ENCODE results near the gene FAM120A. TPM values are rescaled to one million over a fixed set of nuclear protein-coding genes. Genes with fewer than 3 reads are reported as not detected.

FAM120A gene
- total and polyA plus RNA-seq, 9 donors, result 37.9 to 130 (median 78.9) TPM

DNA sequence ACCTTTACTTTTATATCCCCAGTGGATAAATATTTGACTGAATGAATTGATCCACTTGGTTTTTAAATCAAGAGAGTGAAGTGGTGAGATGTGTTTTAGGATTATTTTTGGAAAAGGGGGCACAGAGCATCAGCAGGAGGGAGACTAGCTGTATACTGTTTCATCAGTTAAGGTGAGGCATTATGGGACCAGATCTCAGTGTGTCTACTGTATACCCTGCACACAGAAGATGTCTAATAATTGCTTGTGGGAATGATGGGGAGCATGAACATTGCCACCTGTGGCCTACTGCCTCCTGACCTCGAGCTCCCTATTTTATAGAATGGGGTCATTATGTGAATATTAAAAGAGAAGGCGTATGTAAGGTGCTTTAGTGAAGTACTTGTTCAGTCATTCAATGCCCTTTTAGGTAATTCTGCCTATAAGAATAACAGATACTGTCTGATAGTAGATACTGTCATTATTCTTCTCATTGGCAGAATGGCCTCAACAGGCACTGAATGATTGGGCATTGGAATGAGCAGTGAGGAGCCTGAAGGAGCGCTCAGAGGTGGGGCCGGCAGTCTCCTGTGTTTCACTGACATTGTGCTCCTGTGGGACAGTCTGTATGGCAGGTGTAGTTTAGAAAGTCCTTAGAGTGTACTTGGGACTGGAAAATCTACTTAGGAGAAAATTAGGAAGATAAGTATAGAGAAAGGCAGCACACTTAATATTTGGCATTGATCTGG, 49.2 kb downstream of the FAM120A start:
- 84 to 90% (median 87%) methylated on average over 4 of the region's 4 CpGs for WGBS, 3 donors
- intact Hi-C loops (cut with DNase I), result no loop called here
- Histone ChIP-seq H3K9me3 (no peaks in the 10 kb centered on the region), H3K36me3 (no peaks in the 10 kb centered on the region), H3K4me3 (peak overlapping the region; percentile 33), H3K4me1 (ENCODE audit: insufficient read depth) (peaks cover 2% of the 10 kb centered on the region), H3K27me3 (no peaks in the 10 kb centered on the region), H3K27ac (peak overlapping the region in 1 of 2 donors; percentile 32)
- no peak for TF ChIP-seq POLR2A (IDR thresholded peaks at IDR 0.05)
- no peak for DNase-seq

DNA sequence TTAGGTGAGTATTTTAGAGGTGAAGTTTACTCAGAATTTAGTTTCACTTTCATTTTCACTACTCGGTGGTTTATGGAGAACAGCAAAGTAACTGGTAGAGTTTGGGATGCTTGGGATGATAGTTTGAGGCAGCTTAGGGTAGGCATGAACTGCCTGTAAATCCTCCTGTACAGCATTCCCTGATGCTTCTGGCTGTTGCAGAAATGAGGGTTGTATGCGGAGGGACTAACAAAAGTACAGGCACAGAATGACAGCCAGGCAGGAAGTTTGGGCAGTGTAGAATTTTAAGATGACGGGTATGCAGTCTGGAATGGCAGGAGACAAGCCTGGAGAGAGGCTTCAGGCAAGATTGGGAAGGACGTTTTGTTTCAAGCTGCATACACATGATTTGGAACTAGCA, 49.9 kb downstream of the FAM120A start:
- peak overlapping the region in 1 of 2 donors; percentile 32 for H3K27ac ChIP-seq
- H3K9me3 ChIP-seq, result no peaks in the 10 kb centered on the region
- no peak for TF ChIP-seq EP300 (IDR thresholded peaks at IDR 0.05)
- TF ChIP-seq, protein P1, sequence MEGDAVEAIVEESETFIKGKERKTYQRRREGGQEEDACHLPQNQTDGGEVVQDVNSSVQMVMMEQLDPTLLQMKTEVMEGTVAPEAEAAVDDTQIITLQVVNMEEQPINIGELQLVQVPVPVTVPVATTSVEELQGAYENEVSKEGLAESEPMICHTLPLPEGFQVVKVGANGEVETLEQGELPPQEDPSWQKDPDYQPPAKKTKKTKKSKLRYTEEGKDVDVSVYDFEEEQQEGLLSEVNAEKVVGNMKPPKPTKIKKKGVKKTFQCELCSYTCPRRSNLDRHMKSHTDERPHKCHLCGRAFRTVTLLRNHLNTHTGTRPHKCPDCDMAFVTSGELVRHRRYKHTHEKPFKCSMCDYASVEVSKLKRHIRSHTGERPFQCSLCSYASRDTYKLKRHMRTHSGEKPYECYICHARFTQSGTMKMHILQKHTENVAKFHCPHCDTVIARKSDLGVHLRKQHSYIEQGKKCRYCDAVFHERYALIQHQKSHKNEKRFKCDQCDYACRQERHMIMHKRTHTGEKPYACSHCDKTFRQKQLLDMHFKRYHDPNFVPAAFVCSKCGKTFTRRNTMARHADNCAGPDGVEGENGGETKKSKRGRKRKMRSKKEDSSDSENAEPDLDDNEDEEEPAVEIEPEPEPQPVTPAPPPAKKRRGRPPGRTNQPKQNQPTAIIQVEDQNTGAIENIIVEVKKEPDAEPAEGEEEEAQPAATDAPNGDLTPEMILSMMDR (IDR thresholded peaks at IDR 0.05), result no peak
- TF ChIP-seq POLR2A (IDR thresholded peaks at IDR 0.05), result no peak
- H3K4me1 ChIP-seq (ENCODE audit: insufficient read depth), result peaks cover 2% of the 10 kb centered on the region
- no peak for DNase-seq
- H3K4me3 ChIP-seq, result peak overlapping the region; percentile 33
- intact Hi-C loops (cut with DNase I), result no loop called here
- 23 to 35% (median 30%) methylated on average over 4 of the region's 4 CpGs for WGBS, 3 donors
- H3K36me3 ChIP-seq, result no peaks in the 10 kb centered on the region
- no peaks in the 10 kb centered on the region for H3K27me3 ChIP-seq

DNA sequence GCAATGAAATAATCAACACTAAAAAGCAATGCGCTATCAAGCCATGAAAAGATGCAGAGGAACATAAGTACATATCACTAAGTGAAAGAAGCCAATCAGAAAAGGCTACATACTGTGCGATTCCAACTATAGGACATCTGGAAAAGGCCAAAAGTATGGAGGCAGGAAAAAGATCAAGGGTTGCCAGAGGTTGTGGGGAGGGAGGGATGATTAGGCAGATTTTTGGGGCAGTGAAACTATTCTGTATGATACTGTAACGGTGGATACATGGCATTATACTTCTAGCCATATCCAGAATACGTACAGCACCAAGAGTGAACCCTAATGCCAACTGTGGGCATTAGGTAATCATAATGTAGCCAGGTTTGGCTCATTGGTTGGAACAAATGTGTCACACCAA, 51.9 kb downstream of the FAM120A start:
- no peaks in the 10 kb centered on the region for H3K27me3 ChIP-seq
- intact Hi-C loops (cut with DNase I), result no loop called here
- H3K4me1 ChIP-seq (ENCODE audit: insufficient read depth), result peaks cover 2% of the 10 kb centered on the region
- no peak overlapping the region for H3K4me3 ChIP-seq
- H3K27ac ChIP-seq, result no peak overlapping the region
- WGBS, 3 donors, result 93 to 98% (median 96%) methylated on average over 4 of the region's 4 CpGs
- no peaks in the 10 kb centered on the region for H3K9me3 ChIP-seq
- DNase-seq, result no peak
- H3K36me3 ChIP-seq, result no peaks in the 10 kb centered on the region
- no peak for TF ChIP-seq EP300 (IDR thresholded peaks at IDR 0.05)
- TF ChIP-seq, protein P1 (IDR thresholded peaks at IDR 0.05), result no peak
- no peak for TF ChIP-seq POLR2A (IDR thresholded peaks at IDR 0.05)

DNA sequence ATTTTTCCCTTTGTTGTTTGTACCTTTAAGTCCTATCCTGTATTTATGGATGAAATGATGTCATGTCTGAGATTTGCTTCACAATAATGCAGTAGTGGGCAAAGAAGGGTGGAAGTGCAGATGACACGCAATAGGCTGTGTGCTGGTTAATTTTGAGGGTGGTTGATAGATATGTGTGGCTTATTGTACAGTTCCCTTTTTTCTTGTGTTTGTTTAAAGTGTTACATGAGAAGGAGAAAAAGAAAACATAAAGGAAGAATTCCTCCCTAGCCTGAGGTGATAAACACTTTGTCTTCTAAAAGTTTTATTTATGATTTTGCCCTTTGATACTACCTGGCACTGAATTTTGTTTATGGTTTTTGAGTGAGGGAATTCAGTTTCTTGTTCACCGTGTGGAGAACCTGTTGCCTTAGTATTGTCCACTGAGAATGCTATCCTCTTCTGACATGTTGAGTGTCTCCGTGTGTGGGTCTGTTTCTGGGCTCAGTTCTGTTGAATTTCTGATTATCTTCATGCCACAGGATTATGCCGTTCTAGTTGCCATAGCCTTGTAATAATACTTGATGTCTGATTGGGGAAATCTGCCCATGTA, 54.2 kb downstream of the FAM120A start:
- intact Hi-C loops (cut with DNase I), result no loop called here
- H3K27me3 ChIP-seq, result no peaks in the 10 kb centered on the region
- H3K27ac ChIP-seq, result no peak overlapping the region
- no peak for DNase-seq
- WGBS, 3 donors, result 42 to 51% (median 48%) methylated on average over 4 of the region's 4 CpGs
- H3K4me1 ChIP-seq (ENCODE audit: insufficient read depth), result peaks cover 2% of the 10 kb centered on the region
- no peak overlapping the region for H3K4me3 ChIP-seq
- no peaks in the 10 kb centered on the region for H3K36me3 ChIP-seq
- TF ChIP-seq POLR2A (IDR thresholded peaks at IDR 0.05), result no peak
- TF ChIP-seq, protein P1 (IDR thresholded peaks at IDR 0.05), result no peak
- TF ChIP-seq EP300 (IDR thresholded peaks at IDR 0.05), result no peak
- H3K9me3 ChIP-seq, result no peaks in the 10 kb centered on the region

DNA sequence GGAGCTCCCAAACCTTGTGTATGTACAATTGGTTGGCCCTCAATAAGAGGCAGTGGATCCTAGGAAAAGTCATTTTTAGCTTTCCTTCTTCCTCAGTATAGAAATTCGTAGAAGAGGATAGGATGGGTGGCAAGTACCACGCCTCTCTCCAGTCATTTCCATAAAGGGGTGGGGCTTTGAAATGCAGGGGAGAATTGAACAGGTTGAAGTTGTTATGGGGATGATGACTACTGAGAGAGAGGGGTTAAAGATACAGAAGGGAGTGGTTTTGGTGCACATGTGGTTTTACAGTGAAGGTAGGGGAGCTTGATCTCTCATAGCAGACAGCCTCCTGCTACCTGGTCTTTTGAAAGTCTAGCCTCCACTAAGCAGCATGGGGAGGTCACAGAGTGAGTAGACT, 56.3 kb downstream of the FAM120A start:
- H3K36me3 ChIP-seq, result no peaks in the 10 kb centered on the region
- peaks cover 6% of the 10 kb centered on the region for H3K4me1 ChIP-seq (ENCODE audit: insufficient read depth)
- H3K9me3 ChIP-seq, result no peaks in the 10 kb centered on the region
- no peak overlapping the region for H3K4me3 ChIP-seq
- TF ChIP-seq POLR2A (IDR thresholded peaks at IDR 0.05) (no peak), EP300 (IDR thresholded peaks at IDR 0.05) (no peak)
- TF ChIP-seq, protein P1 (IDR thresholded peaks at IDR 0.05), result no peak
- intact Hi-C loops (cut with DNase I), result no loop called here
- no peaks in the 10 kb centered on the region for H3K27me3 ChIP-seq
- WGBS, 3 donors, result 94 to 97% (median 95%) methylated on average over 2 of the region's 2 CpGs
- no peak overlapping the region for H3K27ac ChIP-seq
- DNase-seq, result no peak
